Panc1 (cell line): Measurements from ENCODE around the gene PPM1B.

Experiments
- POLR2AphosphoS5 ChIP-seq: IDR thresholded peaks from 2 replicates; pipeline ENCODE4 v1.6.1; 2012; ENCODE audit warnings: mild to moderate bottlenecking, low read depth, low read length, moderate library complexity
- TF ChIP-seq, protein P1 (sequence below): fragments of 450-650 bp; IDR thresholded peaks from 2 replicates; pipeline ENCODE4 v1.5.1; 2017; ENCODE audit warnings: mild to moderate bottlenecking

- TF ChIP-seq, protein P1, sequence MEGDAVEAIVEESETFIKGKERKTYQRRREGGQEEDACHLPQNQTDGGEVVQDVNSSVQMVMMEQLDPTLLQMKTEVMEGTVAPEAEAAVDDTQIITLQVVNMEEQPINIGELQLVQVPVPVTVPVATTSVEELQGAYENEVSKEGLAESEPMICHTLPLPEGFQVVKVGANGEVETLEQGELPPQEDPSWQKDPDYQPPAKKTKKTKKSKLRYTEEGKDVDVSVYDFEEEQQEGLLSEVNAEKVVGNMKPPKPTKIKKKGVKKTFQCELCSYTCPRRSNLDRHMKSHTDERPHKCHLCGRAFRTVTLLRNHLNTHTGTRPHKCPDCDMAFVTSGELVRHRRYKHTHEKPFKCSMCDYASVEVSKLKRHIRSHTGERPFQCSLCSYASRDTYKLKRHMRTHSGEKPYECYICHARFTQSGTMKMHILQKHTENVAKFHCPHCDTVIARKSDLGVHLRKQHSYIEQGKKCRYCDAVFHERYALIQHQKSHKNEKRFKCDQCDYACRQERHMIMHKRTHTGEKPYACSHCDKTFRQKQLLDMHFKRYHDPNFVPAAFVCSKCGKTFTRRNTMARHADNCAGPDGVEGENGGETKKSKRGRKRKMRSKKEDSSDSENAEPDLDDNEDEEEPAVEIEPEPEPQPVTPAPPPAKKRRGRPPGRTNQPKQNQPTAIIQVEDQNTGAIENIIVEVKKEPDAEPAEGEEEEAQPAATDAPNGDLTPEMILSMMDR = no peak
- TF ChIP-seq POLR2AphosphoS5 = no peak
These were observed 26.4 kb upstream of the PPM1B start for GRCh38 chr2:44142306-44142705.
